Kidney (tissue), 14 donors: ENCODE results near the gene ANKRD40CL. TPM values are rescaled to one million over a fixed set of nuclear protein-coding genes. Genes with fewer than 3 reads are reported as not detected.

ENCODE experiments used
- DNase-seq, 5 donors: peaks; one replicate each; pipeline ENCODE4 v3.0.0-alpha.2; 2013 to 2020
- FAIRE-seq: peaks from 2 replicates; lab custom pipeline; 2012; peaks lifted over from hg19 to GRCh38; lab: Jason Lieb, UNC
- H3K27ac ChIP-seq, 2 donors: one replicate each; pipeline ENCODE4 v1.7.0; 2013; ENCODE audit warnings: low read depth in 2 of 2, low read length in 2 of 2, inconsistent platforms in 1 of 2
- H3K27me3 ChIP-seq: one replicate; pipeline ENCODE4 v1.7.1; 2013; ENCODE audit warnings: low read length, inconsistent platforms; ENCODE audit not compliant: control insufficient read depth, insufficient read depth
- H3K36me3 ChIP-seq, 3 donors: one replicate each; pipeline versions ENCODE4 v1.7.0 to v1.7.1; 2013; ENCODE audit warnings: low read length in 3 of 3, control low read depth in 1 of 3, inconsistent platforms in 1 of 3; ENCODE audit not compliant: insufficient read depth in 3 of 3, control insufficient read depth in 2 of 3
- H3K4me1 ChIP-seq, 3 donors: one replicate each; pipeline versions ENCODE4 v1.7.0 to v1.7.1; 2013; ENCODE audit warnings: low read length in 3 of 3, inconsistent platforms in 1 of 3, low read depth in 1 of 3; ENCODE audit not compliant: control insufficient read depth in 2 of 3, insufficient read depth in 2 of 3
- H3K4me3 ChIP-seq, 3 donors: one replicate each; pipeline versions ENCODE4 v1.7.0 to v1.8.1; 2013; ENCODE audit warnings: low read length in 3 of 3, control low read depth in 1 of 3, inconsistent platforms in 1 of 3
- H3K9ac ChIP-seq, 3 donors: one replicate each; pipeline versions ENCODE4 v1.7.0 to v1.7.1; 2013; ENCODE audit warnings: low read length in 3 of 3, control low read depth in 1 of 3, inconsistent platforms in 1 of 3
- H3K9me3 ChIP-seq, 3 donors: one replicate each; pipeline versions ENCODE4 v1.7.0 to v1.7.1; 2013; ENCODE audit warnings: low read length in 3 of 3, control low read depth in 1 of 3, inconsistent platforms in 1 of 3; ENCODE audit not compliant: control insufficient read depth in 2 of 3, insufficient read depth in 1 of 3
- CTCF ChIP-seq: IDR thresholded peaks from 3 replicates; pipeline ENCODE4 v1.5.1; 2012; ENCODE audit warnings: mild to moderate bottlenecking, moderate library complexity, borderline replicate concordance; ENCODE audit not compliant: insufficient read depth; ENCODE audit errors: extremely low read depth
- intact Hi-C: fragments of 100-400 bp; cut with DNase I; formaldehyde crosslinking; loops from one replicate; pipeline ENCODE4 v1.11.1; 2022
- polyA plus RNA-seq: library from polyadenylated mRNA; stranded (reverse); fragments of 350-450 nt; fragmentation: Illumina TruSeq; extraction: RNeasy Lipid Tissue Mini Kit (QIAGEN cat#74804); gene quantifications from one replicate; pipeline ENCODE4 v1.2.3, GENCODE V29; 2014; ENCODE audit warnings: low read depth, low replicate concordance; ENCODE audit not compliant: insufficient read depth
- total RNA-seq: library from RNA; stranded (reverse); fragmentation: NEBNext Ultra II Directional; extraction: Animal tissue kit (Norgen Biotek cat#: 25700); gene quantifications from one replicate; pipeline ENCODE4 v1.2.1, GENCODE V29; 2021
- donor health status: control.
- donor health status: control.
- donor health status: control.
- donor health status: control.
- donor health status: control.
- donor health status: DM: yes; HTN: yes; CAD: no.
- donor health status: Normal renal cell carcinoma (clear cell type).

Gene ANKRD40CL
- total and polyA plus RNA-seq, 2 donors from 2014 or later = not detected

- FAIRE-seq = no peak
These were observed 11.7 kb upstream of the ANKRD40CL start for GRCh38 chr17:50778988-50779387.

GRCh38 chr17:50778471-50778870 lies 11.2 kb upstream of the ANKRD40CL start:
- Histone ChIP-seq H3K9me3 (no peaks in the 10 kb centered on the region), H3K27ac (no peak overlapping the region), H3K4me3 (no peak overlapping the region), H3K27me3 (no peaks in the 10 kb centered on the region), H3K9ac (no peak overlapping the region), H3K4me1 (no peaks in the 10 kb centered on the region), H3K36me3 (no peaks in the 10 kb centered on the region)
- intact Hi-C loops = no loop called here
- no peak for TF ChIP-seq CTCF
- no peak for FAIRE-seq
- peak in 1 of 5 donors; percentile 18 for DNase-seq

More at GRCh38 chr17:50778988-50779387, 11.7 kb upstream of the ANKRD40CL start:
- H3K27me3 ChIP-seq = no peaks in the 10 kb centered on the region
- intact Hi-C loops = no loop called here
- TF ChIP-seq CTCF = no peak
- peak in 1 of 5 donors; percentile 26 for DNase-seq
- H3K4me3 ChIP-seq = no peak overlapping the region
- no peak overlapping the region for H3K9ac ChIP-seq
- H3K27ac ChIP-seq = no peak overlapping the region
- H3K9me3 ChIP-seq = no peaks in the 10 kb centered on the region
- H3K4me1 ChIP-seq = no peaks in the 10 kb centered on the region
- H3K36me3 ChIP-seq = no peaks in the 10 kb centered on the region

DNA sequence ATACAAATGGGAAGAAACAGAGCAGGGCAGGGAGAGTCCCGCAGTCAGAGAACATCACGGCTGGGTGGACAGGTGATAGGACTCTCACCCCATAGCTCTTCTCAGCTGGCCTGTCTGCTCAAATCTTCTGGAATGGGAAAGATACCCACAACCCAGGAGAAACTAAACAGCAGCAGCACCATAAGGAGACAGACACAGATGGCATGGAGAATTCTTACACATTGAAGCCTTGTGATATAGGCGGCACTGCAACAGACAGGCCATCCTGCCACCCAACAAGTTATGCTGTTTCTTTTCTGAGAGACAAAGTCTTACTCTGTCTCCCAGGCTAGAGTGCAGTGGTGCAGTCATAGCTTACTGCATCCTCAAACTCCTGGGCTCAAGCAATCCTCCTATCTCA lies 8.6 kb upstream of the ANKRD40CL start:
- FAIRE-seq = no peak
- H3K9ac ChIP-seq = no peak overlapping the region
- no peaks in the 10 kb centered on the region for H3K4me1 ChIP-seq
- TF ChIP-seq CTCF = no peak
- no peaks in the 10 kb centered on the region for H3K9me3 ChIP-seq
- no peaks in the 10 kb centered on the region for H3K27me3 ChIP-seq
- DNase-seq = no peak
- intact Hi-C loops = no loop called here
- H3K36me3 ChIP-seq = no peaks in the 10 kb centered on the region
- no peak overlapping the region for H3K4me3 ChIP-seq
- H3K27ac ChIP-seq = no peak overlapping the region

GRCh38 chr17:50774225-50774803 lies 7.0 kb upstream of the ANKRD40CL start:
- Histone ChIP-seq H3K4me3 (no peak overlapping the region), H3K27ac (no peak overlapping the region), H3K4me1 (no peaks in the 10 kb centered on the region), H3K9me3 (no peaks in the 10 kb centered on the region), H3K36me3 (no peaks in the 10 kb centered on the region), H3K9ac (no peak overlapping the region), H3K27me3 (no peaks in the 10 kb centered on the region)
- DNase-seq (no peak), FAIRE-seq (no peak)
- intact Hi-C loops = no loop called here
- TF ChIP-seq CTCF = no peak
